Suprapubic skin (tissue), 4 donors: Measurements from ENCODE around the gene PCDHB10. TPM values are rescaled to one million over a fixed set of nuclear protein-coding genes. Genes with fewer than 3 reads are reported as not detected.
"Not testable (repeated sequence)": the region's sequence is repeated elsewhere in the genome, so short reads cannot be mapped to it uniquely, and the experiment has no call there.

ENCODE experiments used
- DNase-seq, 2 donors: peaks; one replicate each; pipeline ENCODE4 v3.0.0-alpha.2; 2019; ENCODE audit warnings: low spot score in 2 of 2
- H3K27ac ChIP-seq: fragments of 200-600 bp; sonication (generic); one replicate; pipeline ENCODE4 v1.5.1; 2019
- H3K27me3 ChIP-seq: fragments of 200-600 bp; sonication (generic); one replicate; pipeline ENCODE4 v1.5.1; 2019
- H3K36me3 ChIP-seq: fragments of 200-600 bp; sonication (generic); one replicate; pipeline ENCODE4 v1.5.1; 2019
- H3K4me1 ChIP-seq: fragments of 200-600 bp; sonication (generic); one replicate; pipeline ENCODE4 v1.5.1; 2019
- H3K4me3 ChIP-seq: fragments of 200-600 bp; sonication (generic); one replicate; pipeline ENCODE4 v1.5.1; 2019; ENCODE audit warnings: mild to moderate bottlenecking
- H3K9me3 ChIP-seq: fragments of 200-600 bp; sonication (generic); one replicate; pipeline ENCODE4 v1.5.1; 2019
- EP300 ChIP-seq: sonication (generic); formaldehyde crosslinking; IDR thresholded peaks from one replicate; pipeline ENCODE4 v1.6.1; 2017; ENCODE audit warnings: antibody characterized with exemption
- POLR2A ChIP-seq, 2 donors: fragments of 450-650 bp; IDR thresholded peaks; one replicate each; pipeline ENCODE4 v1.6.1; 2017; ENCODE audit warnings: antibody characterized with exemption in 2 of 2, mild to moderate bottlenecking in 2 of 2, moderate library complexity in 2 of 2
- POLR2AphosphoS5 ChIP-seq, 3 donors: sonication (generic); formaldehyde crosslinking; IDR thresholded peaks; one replicate each; pipeline ENCODE4 v1.6.1; 2017; ENCODE audit warnings: antibody characterized with exemption in 3 of 3
- WGBS: methylation state at CpG from one replicate; pipeline ENCODE4 v1.1.5; 2018; 5-methylcytosine and 5-hydroxymethylcytosine counted together
- total RNA-seq, 4 donors: library from RNA; depleted of rRNA; stranded (reverse); fragments of >200 nt; gene quantifications; one replicate each; pipeline ENCODE4 v1.1.0, GENCODE V29; 2016
- TF ChIP-seq, protein P1 (sequence below), 2 donors: fragments of 200-600 bp in 1 of 2; fragments of 450-650 bp in 1 of 2; sonication (generic) in 1 of 2; IDR thresholded peaks; one replicate each; pipeline ENCODE4 v1.5.1; 2016 to 2019; ENCODE audit warnings: antibody characterized with exemption in 2 of 2, mild to moderate bottlenecking in 1 of 2, moderate library complexity in 1 of 2

The PCDHB10 gene
- total RNA-seq, 4 donors from 2014 or later, result 0.60 to 1.4 (median 1.2) TPM

DNA sequence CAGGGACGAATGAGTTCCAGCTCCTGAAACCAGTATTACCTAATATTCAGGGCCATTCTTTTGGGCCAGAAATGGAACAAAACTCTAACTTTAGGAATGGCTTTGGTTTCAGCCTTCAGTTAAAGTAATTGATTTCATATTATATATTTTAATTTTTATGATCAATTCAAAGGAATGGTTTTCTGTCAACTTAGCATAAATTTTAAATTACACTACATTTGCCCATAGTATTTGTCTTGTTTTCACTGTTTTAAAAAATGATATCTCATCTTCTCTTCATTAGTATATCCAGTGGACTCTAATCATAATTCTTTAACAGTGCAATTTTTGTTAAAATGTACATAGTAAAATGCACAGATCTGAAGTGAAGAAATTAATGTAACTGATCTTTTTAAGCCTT lies 11.8 kb upstream of the PCDHB10 start:
- Histone ChIP-seq H3K4me3 (no peak overlapping the region), H3K36me3 (no peaks in the 10 kb centered on the region), H3K4me1 (no peaks in the 10 kb centered on the region), H3K27me3 (peaks cover 19% of the 10 kb centered on the region), H3K27ac (no peak overlapping the region), H3K9me3 (peaks cover 28% of the 10 kb centered on the region)
- WGBS, result 62% methylated on average over 1 of the region's 1 CpG
- no peak for DNase-seq
- TF ChIP-seq EP300, result no peak
- TF ChIP-seq, protein P1, sequence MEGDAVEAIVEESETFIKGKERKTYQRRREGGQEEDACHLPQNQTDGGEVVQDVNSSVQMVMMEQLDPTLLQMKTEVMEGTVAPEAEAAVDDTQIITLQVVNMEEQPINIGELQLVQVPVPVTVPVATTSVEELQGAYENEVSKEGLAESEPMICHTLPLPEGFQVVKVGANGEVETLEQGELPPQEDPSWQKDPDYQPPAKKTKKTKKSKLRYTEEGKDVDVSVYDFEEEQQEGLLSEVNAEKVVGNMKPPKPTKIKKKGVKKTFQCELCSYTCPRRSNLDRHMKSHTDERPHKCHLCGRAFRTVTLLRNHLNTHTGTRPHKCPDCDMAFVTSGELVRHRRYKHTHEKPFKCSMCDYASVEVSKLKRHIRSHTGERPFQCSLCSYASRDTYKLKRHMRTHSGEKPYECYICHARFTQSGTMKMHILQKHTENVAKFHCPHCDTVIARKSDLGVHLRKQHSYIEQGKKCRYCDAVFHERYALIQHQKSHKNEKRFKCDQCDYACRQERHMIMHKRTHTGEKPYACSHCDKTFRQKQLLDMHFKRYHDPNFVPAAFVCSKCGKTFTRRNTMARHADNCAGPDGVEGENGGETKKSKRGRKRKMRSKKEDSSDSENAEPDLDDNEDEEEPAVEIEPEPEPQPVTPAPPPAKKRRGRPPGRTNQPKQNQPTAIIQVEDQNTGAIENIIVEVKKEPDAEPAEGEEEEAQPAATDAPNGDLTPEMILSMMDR (IDR thresholded peaks at IDR 0.05), result no peak
- no peak for TF ChIP-seq POLR2AphosphoS5 (IDR thresholded peaks at IDR 0.05)
- no peak for TF ChIP-seq POLR2A (IDR thresholded peaks at IDR 0.05)

DNA sequence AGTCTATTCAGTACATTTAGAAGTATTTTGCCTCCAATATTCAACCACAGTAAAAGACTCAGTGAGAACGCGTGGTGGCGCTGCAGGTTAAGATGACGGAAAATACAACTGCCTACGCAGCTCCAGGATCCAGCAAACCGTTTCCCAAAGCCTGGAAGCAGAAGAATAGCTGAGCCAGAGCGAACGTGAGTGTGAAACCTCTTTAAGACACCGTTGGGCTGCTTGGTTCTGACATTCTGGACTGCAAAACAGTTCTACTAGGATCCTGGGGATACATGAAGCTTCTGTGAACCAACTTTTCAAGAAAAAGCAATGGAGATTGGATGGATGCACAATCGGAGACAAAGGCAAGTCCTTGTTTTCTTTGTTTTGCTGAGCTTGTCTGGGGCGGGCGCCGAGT lies 9.9 kb upstream of the PCDHB10 start, which contains the start of gene PCDHB16:
Gene PCDHB16 (plus strand): TSS at position 140 of the 400 bp plus-strand sequence. CDS start 173 bp downstream, at position 313.
- Histone ChIP-seq H3K4me1 (no peaks in the 10 kb centered on the region), H3K36me3 (no peaks in the 10 kb centered on the region), H3K27ac (no peak within 1 kb of the TSS), H3K4me3 (peak within 1 kb of the TSS; percentile 38), H3K27me3 (peaks cover 12% of the 10 kb centered on the region), H3K9me3 (peaks cover 25% of the 10 kb centered on the region)
- no peak for TF ChIP-seq POLR2A (IDR thresholded peaks at IDR 0.05)
- no peak for TF ChIP-seq EP300
- no peak for TF ChIP-seq POLR2AphosphoS5 (IDR thresholded peaks at IDR 0.05)
- TF ChIP-seq, protein P1 (IDR thresholded peaks at IDR 0.05), result no peak
- no peak for DNase-seq
- WGBS, result 14% methylated on average over 13 of the region's 13 CpGs

DNA sequence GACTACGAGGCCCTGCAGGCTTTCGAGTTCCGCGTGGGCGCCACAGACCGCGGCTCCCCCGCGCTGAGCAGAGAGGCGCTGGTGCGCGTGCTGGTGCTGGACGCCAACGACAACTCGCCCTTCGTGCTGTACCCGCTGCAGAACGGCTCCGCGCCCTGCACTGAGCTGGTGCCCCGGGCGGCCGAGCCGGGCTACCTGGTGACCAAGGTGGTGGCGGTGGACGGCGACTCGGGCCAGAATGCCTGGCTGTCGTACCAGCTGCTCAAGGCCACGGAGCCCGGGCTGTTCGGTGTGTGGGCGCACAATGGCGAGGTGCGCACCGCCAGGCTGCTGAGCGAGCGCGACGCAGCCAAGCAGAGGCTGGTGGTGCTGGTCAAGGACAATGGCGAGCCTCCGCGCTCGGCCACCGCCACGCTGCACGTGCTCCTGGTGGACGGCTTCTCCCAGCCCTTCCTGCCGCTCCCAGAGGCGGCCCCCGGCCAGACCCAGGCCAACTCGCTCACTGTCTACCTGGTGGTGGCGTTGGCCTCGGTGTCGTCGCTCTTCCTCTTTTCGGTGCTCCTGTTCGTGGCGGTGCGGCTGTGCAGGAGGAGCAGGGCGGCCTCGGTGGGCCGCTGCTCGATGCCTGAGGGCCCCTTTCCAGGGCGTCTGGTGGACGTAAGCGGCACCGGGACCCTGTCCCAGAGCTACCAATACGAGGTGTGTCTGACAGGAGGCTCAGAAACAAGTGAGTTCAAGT lies 7.9 kb upstream of the PCDHB10 start:
- peaks cover 25% of the 10 kb centered on the region for H3K9me3 ChIP-seq
- 50% methylated on average over 4 of the region's 69 CpGs for WGBS
- not testable (repeated sequence) for H3K4me1 ChIP-seq, DNase-seq, H3K4me3 ChIP-seq, H3K36me3 ChIP-seq, H3K27ac ChIP-seq, H3K27me3 ChIP-seq

DNA sequence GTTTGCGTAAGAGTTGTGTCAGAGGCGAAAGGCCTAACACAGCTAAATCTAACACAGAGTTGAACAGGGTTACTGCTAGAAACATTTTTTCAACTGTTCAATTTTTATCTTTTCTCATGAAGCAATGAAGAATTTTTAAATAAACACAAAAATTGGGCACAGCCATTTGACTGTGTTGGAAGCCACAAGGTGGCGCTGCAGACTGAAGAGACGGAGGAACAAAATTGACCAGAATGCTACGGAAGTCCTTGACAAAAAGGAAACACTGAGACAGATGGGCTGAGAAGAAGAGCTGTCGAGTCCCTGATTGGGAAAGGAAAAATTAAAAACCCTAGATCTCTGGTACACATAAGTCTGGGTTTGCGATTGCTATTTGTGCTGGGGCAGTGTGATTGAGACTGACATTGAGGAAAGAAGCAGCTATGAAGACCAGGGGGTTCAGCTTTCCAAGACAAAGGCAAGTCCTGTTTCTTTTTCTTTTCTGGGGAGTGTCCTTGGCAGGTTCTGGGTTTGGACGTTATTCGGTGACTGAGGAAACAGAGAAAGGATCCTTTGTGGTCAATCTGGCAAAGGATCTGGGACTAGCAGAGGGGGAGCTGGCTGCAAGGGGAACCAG lies 5.1 kb upstream of the PCDHB10 start, which contains the start of gene PCDHB9:
Gene PCDHB9 (plus strand): TSS at position 265 of the 616 bp plus-strand sequence. CDS start 158 bp downstream, at position 423.
- no peak for TF ChIP-seq EP300
- TF ChIP-seq, protein P1 (IDR thresholded peaks at IDR 0.05), result no peak
- WGBS, result 16% methylated on average over 9 of the region's 9 CpGs
- no peak within 1 kb of the TSS for H3K27ac ChIP-seq
- H3K36me3 ChIP-seq, result no peaks in the 10 kb centered on the region
- H3K27me3 ChIP-seq, result no peaks in the 10 kb centered on the region
- no peaks in the 10 kb centered on the region for H3K4me1 ChIP-seq
- no peak within 1 kb of the TSS for H3K4me3 ChIP-seq
- DNase-seq, result no peak
- H3K9me3 ChIP-seq, result peaks cover 22% of the 10 kb centered on the region

DNA sequence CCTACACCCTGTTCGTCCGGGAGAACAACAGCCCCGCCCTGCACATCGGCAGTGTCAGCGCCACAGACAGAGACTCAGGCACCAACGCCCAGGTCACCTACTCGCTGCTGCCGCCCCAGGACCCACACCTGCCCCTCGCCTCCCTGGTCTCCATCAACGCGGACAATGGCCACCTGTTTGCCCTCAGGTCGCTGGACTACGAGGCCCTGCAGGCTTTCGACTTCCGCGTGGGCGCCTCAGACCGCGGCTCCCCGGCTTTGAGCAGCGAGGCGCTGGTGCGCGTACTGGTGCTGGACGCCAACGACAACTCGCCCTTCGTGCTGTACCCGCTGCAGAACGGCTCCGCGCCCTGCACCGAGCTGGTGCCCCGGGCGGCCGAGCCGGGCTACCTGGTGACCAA lies 3.5 kb upstream of the PCDHB10 start:
- H3K4me1 ChIP-seq, H3K36me3 ChIP-seq, DNase-seq, H3K27me3 ChIP-seq, H3K27ac ChIP-seq, H3K4me3 ChIP-seq: not testable (repeated sequence)
- WGBS, result 31% methylated on average over 10 of the region's 37 CpGs
- H3K9me3 ChIP-seq, result peaks cover 22% of the 10 kb centered on the region

DNA sequence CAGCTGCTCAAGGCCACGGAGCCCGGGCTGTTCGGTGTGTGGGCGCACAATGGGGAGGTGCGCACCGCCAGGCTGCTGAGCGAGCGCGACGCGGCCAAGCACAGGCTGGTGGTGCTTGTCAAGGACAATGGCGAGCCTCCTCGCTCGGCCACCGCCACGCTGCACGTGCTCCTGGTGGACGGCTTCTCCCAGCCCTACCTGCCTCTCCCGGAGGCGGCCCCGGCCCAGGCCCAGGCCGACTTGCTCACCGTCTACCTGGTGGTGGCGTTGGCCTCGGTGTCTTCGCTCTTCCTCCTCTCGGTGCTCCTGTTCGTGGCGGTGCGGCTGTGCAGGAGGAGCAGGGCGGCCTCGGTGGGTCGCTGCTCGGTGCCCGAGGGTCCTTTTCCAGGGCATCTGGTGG lies 3.0 kb upstream of the PCDHB10 start:
- H3K36me3 ChIP-seq, H3K4me1 ChIP-seq, H3K27ac ChIP-seq, H3K27me3 ChIP-seq, H3K4me3 ChIP-seq, DNase-seq: not testable (repeated sequence)
- WGBS, result no CpG with 5 or more reads among the region's 35 CpGs
- H3K9me3 ChIP-seq, result peaks cover 22% of the 10 kb centered on the region

DNA sequence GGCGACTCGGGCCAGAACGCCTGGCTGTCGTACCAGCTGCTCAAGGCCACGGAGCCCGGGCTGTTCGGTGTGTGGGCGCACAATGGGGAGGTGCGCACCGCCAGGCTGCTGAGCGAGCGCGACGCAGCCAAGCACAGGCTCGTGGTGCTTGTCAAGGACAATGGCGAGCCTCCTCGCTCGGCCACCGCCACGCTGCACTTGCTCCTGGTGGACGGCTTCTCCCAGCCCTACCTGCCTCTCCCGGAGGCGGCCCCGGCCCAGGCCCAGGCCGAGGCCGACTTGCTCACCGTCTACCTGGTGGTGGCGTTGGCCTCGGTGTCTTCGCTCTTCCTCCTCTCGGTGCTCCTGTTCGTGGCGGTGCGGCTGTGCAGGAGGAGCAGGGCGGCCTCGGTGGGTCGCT lies 2.2 kb downstream of the PCDHB10 start:
- H3K36me3 ChIP-seq, H3K4me1 ChIP-seq, H3K4me3 ChIP-seq, H3K27me3 ChIP-seq, H3K9me3 ChIP-seq, DNase-seq, H3K27ac ChIP-seq: not testable (repeated sequence)
- 42% methylated on average over 16 of the region's 37 CpGs for WGBS
